CD4-positive, alpha-beta T cell (primary cell): Measurements from ENCODE around the gene APBB3. TPM values are rescaled to one million over a fixed set of nuclear protein-coding genes. Genes with fewer than 3 reads are reported as not detected.

Experiments
- ATAC-seq: fragments of 200-7000 bp; cut with Tn5 transposase; one replicate; pipeline ENCODE4 v1.10.0; 2022; ENCODE audit warnings: mild to moderate bottlenecking; ENCODE audit not compliant: poor library complexity
- CTCF ChIA-PET: fragments of 350-600 bp; sonication (Branson Sonifier 250); formaldehyde crosslinking; loops from one replicate; lab custom pipeline; 2021; ENCODE audit warnings: antibody characterized with exemption, inconsistent platforms; lab: Charles Lee
- POLR2A ChIA-PET: fragments of 350-600 bp; sonication (Branson Sonifier 250); formaldehyde crosslinking; loops from one replicate; lab custom pipeline; 2021; ENCODE audit warnings: antibody characterized with exemption, inconsistent platforms; lab: Charles Lee
- DNase-seq, 14 experiments: peaks; one replicate each; pipeline ENCODE4 v3.0.0-alpha.2; 2013 to 2020; ENCODE audit warnings: mixed read lengths in 2 of 14
- H3K27ac ChIP-seq, 2 donors: one replicate each; pipeline versions ENCODE4 v1.5.1 to v1.7.0; 2013; ENCODE audit warnings: low read length in 2 of 2, low read depth in 1 of 2, mild to moderate bottlenecking in 1 of 2
- H3K27me3 ChIP-seq, 2 experiments: 1 replicate in 1 of 2; 2 replicates in 1 of 2; pipeline versions ENCODE4 v1.6.1 to v1.7.0; 2013; ENCODE audit warnings: low read length in 2 of 2, control low read depth in 1 of 2, mild to moderate bottlenecking in 1 of 2, moderate library complexity in 1 of 2; ENCODE audit not compliant: insufficient read depth in 2 of 2, control insufficient read depth in 1 of 2
- H3K36me3 ChIP-seq: one replicate; pipeline ENCODE4 v1.6.1; 2013; ENCODE audit warnings: low read length, control low read depth; ENCODE audit not compliant: insufficient read depth
- H3K4me1 ChIP-seq: one replicate; pipeline ENCODE4 v1.6.1; 2013; ENCODE audit warnings: low read length, control low read depth; ENCODE audit not compliant: insufficient read depth
- H3K4me3 ChIP-seq: one replicate; pipeline ENCODE4 v1.5.1; 2013; ENCODE audit warnings: mild to moderate bottlenecking, low read length, moderate library complexity
- H3K9me3 ChIP-seq, 2 experiments: 1 replicate in 1 of 2; 2 replicates in 1 of 2; pipeline versions ENCODE4 v1.6.1 to v1.7.0; 2013; ENCODE audit warnings: low read length in 2 of 2, mild to moderate bottlenecking in 2 of 2, control low read depth in 1 of 2, moderate library complexity in 1 of 2; ENCODE audit not compliant: control insufficient read depth in 1 of 2, insufficient read depth in 1 of 2
- H3K27ac Mint-ChIP-seq: one replicate; pipeline ENCODE4 v1.8.0; 2020; ENCODE audit warnings: mixed read lengths
- H3K27me3 Mint-ChIP-seq: one replicate; pipeline ENCODE4 v1.8.0; 2021; ENCODE audit warnings: mixed read lengths
- H3K36me3 Mint-ChIP-seq: one replicate; pipeline ENCODE4 v1.8.0; 2021; ENCODE audit warnings: low read depth, mixed read lengths
- H3K4me1 Mint-ChIP-seq: one replicate; pipeline ENCODE4 v1.8.0; 2021; ENCODE audit warnings: low read depth, mixed read lengths
- H3K4me3 Mint-ChIP-seq: one replicate; pipeline ENCODE4 v1.8.0; 2020; ENCODE audit warnings: mild to moderate bottlenecking, mixed read lengths
- H3K9me3 Mint-ChIP-seq: one replicate; pipeline ENCODE4 v1.8.0; 2020; ENCODE audit warnings: mixed read lengths
- intact Hi-C, 2 experiments: fragments of 100-400 bp; cut with DNase I in 1 of 2; cut with micrococcal nuclease in 1 of 2; formaldehyde crosslinking; loops; one replicate each; pipeline versions ENCODE4 v1.15.1 to v1.9.0; 2023 to 2025; cut with DNase I, micrococcal nuclease
- total RNA-seq, 174 experiments: library from RNA in 2 of 174; stranded (reverse) in 2 of 174; gene quantifications; one replicate each; pipeline ENCODE4 v1.2.3 and lab custom pipeline; 2021 to 2026
- TF ChIP-seq, protein P1 (sequence below): fragments of 200-600 bp; IDR thresholded peaks from one replicate; pipeline ENCODE4 v1.8.0; 2022; ENCODE audit warnings: antibody characterized with exemption, mild to moderate bottlenecking

APBB3 gene
- total RNA-seq, 2 experiments from 2014 or later: 56.6 to 61.5 TPM

- H3K27me3 Mint-ChIP-seq: no peaks in the 10 kb centered on the region
- Histone ChIP-seq H3K4me1 (peaks cover 31% of the 10 kb centered on the region), H3K27ac (no peak overlapping the region), H3K27me3 (no peaks in the 10 kb centered on the region), H3K9me3 (no peaks in the 10 kb centered on the region), H3K36me3 (peaks cover 40% of the 10 kb centered on the region), H3K4me3 (no peak overlapping the region)
- POLR2A ChIA-PET: interaction anchor here (1.4 kb wide), 1 partner anchor 13 kb away, joined by 3 read pairs; the partner anchor contains the start of gene SRA1
- H3K4me1 Mint-ChIP-seq: peaks cover 29% of the 10 kb centered on the region
- H3K9me3 Mint-ChIP-seq: no peaks in the 10 kb centered on the region
- DNase-seq (no peak), ATAC-seq (no peak)
- CTCF ChIA-PET: interaction anchor here (0.6 to 0.7 kb wide), 2 partner anchors 9 to 685 kb away, joined by 3 read pairs; no protein-coding TSS in a partner anchor
- TF ChIP-seq, protein P1, sequence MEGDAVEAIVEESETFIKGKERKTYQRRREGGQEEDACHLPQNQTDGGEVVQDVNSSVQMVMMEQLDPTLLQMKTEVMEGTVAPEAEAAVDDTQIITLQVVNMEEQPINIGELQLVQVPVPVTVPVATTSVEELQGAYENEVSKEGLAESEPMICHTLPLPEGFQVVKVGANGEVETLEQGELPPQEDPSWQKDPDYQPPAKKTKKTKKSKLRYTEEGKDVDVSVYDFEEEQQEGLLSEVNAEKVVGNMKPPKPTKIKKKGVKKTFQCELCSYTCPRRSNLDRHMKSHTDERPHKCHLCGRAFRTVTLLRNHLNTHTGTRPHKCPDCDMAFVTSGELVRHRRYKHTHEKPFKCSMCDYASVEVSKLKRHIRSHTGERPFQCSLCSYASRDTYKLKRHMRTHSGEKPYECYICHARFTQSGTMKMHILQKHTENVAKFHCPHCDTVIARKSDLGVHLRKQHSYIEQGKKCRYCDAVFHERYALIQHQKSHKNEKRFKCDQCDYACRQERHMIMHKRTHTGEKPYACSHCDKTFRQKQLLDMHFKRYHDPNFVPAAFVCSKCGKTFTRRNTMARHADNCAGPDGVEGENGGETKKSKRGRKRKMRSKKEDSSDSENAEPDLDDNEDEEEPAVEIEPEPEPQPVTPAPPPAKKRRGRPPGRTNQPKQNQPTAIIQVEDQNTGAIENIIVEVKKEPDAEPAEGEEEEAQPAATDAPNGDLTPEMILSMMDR: no peak
- peaks cover 82% of the 10 kb centered on the region for H3K36me3 Mint-ChIP-seq
- intact Hi-C loops: loop anchor here (5.0 kb wide), 3 partner anchors 92 to 167 kb away; partner anchors contain the start of genes ANKHD1 (in 2 of the 2) and TMCO6 (in 1 of the 2)
- no peak overlapping the region for H3K4me3 Mint-ChIP-seq
- H3K27ac Mint-ChIP-seq: peak overlapping the region; percentile 96
These were observed 19.4 kb downstream of the APBB3 start for GRCh38 chr5:140544986-140545385.

- no peaks in the 10 kb centered on the region for H3K9me3 Mint-ChIP-seq
- H3K36me3 Mint-ChIP-seq: peaks cover 81% of the 10 kb centered on the region
- intact Hi-C loops: no loop called here
- no peak for DNase-seq
- ChIA-PET CTCF (no interaction called here), POLR2A (interaction anchor here (0.6 kb wide), 1 partner anchor 39 kb away, joined by 3 read pairs; no protein-coding TSS in a partner anchor)
- H3K27me3 ChIP-seq: no peaks in the 10 kb centered on the region
- H3K4me3 Mint-ChIP-seq: no peak overlapping the region
- TF ChIP-seq, protein P1: no peak
- H3K4me1 Mint-ChIP-seq: peaks cover 9% of the 10 kb centered on the region
- no peak overlapping the region for H3K27ac ChIP-seq
- H3K4me3 ChIP-seq: no peak overlapping the region
- H3K36me3 ChIP-seq: peaks cover 49% of the 10 kb centered on the region
- H3K9me3 ChIP-seq: no peaks in the 10 kb centered on the region
- peaks cover 12% of the 10 kb centered on the region for H3K4me1 ChIP-seq
- ATAC-seq: no peak
- H3K27ac Mint-ChIP-seq: no peak overlapping the region
- H3K27me3 Mint-ChIP-seq: no peaks in the 10 kb centered on the region
These were observed 21.4 kb downstream of the APBB3 start for GRCh38 chr5:140542972-140543371.

DNA sequence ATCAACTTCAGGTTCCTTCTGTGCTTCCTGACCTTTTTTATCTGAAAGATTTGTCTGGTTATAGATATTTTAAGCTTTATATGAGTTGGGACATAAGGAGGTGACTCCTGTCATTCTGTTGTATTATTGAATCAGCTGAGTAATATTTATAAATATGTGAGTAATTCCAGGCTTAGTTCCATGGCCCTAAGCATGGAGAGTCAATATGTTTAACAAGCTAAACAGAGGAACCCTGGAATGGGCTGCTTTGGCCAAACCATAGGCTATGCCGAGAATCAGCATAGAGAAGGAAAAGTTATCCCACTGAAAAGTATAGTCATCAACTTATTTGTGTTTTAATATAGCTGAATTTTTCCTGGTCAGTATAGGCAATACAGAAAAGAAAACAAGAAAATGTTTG, 24.2 kb downstream of the APBB3 start:
- no peaks in the 10 kb centered on the region for H3K27me3 Mint-ChIP-seq
- intact Hi-C loops: no loop called here
- no peak for ATAC-seq
- Histone ChIP-seq H3K9me3 (no peaks in the 10 kb centered on the region), H3K4me3 (no peak overlapping the region), H3K36me3 (peaks cover 62% of the 10 kb centered on the region), H3K4me1 (no peaks in the 10 kb centered on the region), H3K27ac (no peak overlapping the region), H3K27me3 (no peaks in the 10 kb centered on the region)
- H3K4me1 Mint-ChIP-seq: no peaks in the 10 kb centered on the region
- H3K9me3 Mint-ChIP-seq: no peaks in the 10 kb centered on the region
- TF ChIP-seq, protein P1: no peak
- POLR2A ChIA-PET: interaction anchor here (0.9 to 1.1 kb wide), 2 partner anchors 38 to 138 kb away, joined by 3 read pairs; no protein-coding TSS in a partner anchor
- H3K4me3 Mint-ChIP-seq: no peak overlapping the region
- peaks cover 93% of the 10 kb centered on the region for H3K36me3 Mint-ChIP-seq
- no peak overlapping the region for H3K27ac Mint-ChIP-seq
- DNase-seq: no peak
- CTCF ChIA-PET: interaction anchor here (1.0 kb wide), 1 partner anchor 180 kb away, joined by 3 read pairs; no protein-coding TSS in a partner anchor
